GM21528 (cell line): ENCODE measurements around the gene KCTD10.

Experiments
- ATAC-seq: cut with Tn5 transposase; IDR thresholded peaks from one replicate; pipeline ENCODE4 v1.9.1; 2021; ENCODE audit warnings: mild to moderate bottlenecking, moderate library complexity; ENCODE audit not compliant: unreplicated experiment, low FRiP score

Gene KCTD10, protein sequence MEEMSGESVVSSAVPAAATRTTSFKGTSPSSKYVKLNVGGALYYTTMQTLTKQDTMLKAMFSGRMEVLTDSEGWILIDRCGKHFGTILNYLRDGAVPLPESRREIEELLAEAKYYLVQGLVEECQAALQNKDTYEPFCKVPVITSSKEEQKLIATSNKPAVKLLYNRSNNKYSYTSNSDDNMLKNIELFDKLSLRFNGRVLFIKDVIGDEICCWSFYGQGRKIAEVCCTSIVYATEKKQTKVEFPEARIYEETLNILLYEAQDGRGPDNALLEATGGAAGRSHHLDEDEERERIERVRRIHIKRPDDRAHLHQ

DNA sequence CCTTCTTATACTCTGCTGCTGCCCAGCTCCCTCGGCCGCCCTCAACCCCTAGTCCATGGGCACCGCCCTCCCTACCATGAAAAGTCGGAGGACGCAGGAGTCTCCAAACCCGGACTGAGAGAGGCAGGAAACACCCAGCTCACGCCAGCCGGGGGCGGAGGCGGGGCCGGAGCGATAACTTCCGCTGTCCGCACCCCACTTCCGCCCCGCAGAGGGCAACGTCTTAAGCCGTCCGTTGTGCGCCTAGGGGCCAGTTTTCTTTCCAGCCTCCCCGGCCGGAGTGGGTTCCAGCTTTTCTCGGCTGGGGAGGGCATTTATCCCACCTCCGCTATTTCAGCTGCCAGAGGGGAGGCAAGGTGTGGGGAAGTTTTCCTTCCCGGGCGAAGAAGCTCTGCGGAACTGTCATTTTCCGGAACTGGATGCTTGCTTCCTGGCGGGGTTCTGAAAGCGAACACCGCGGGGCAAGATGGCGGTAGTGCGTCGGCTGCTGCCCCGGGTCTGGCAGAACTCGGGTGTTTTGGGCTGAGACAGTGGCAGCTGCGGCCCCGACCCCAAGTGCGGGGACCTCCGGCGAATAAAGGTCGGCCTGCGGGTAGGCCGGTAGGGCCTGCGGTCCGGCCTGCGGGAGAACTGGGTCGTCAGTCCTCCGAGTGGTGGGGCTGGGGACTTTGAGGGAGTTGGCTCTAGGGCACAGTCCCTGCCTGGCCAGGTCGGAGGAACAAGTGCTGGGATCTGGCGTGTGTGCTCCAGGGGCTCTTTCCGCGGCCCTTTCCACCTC is at the start of gene KCTD10, which contains the start of gene UBE3B:
TSS of gene KCTD10 (minus strand) at position 116 of the 778 bp plus-strand sequence. CDS start at position 78, 38 bp downstream.
TSS of gene UBE3B (plus strand) at position 450 of the 778 bp plus-strand sequence. CDS start 5,918 bp downstream, outside the sequence.
- ATAC-seq = peak; percentile 90

DNA sequence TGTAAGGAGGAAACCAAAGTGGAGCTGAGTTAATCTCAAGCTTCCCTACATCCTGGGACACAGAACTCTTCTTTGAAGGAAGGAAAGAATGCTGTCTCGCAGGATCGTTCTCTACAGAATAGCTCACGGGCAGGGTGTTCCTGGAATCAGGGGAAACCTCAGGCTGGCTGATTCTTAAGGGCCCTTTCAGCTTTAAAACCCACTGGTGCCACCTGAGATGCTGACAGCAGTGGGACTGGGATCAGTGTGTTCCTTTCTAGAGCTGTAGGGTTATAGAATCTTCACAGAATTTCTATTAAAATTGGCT is 48.1 kb upstream of the KCTD10 start:
- ATAC-seq = no peak

DNA sequence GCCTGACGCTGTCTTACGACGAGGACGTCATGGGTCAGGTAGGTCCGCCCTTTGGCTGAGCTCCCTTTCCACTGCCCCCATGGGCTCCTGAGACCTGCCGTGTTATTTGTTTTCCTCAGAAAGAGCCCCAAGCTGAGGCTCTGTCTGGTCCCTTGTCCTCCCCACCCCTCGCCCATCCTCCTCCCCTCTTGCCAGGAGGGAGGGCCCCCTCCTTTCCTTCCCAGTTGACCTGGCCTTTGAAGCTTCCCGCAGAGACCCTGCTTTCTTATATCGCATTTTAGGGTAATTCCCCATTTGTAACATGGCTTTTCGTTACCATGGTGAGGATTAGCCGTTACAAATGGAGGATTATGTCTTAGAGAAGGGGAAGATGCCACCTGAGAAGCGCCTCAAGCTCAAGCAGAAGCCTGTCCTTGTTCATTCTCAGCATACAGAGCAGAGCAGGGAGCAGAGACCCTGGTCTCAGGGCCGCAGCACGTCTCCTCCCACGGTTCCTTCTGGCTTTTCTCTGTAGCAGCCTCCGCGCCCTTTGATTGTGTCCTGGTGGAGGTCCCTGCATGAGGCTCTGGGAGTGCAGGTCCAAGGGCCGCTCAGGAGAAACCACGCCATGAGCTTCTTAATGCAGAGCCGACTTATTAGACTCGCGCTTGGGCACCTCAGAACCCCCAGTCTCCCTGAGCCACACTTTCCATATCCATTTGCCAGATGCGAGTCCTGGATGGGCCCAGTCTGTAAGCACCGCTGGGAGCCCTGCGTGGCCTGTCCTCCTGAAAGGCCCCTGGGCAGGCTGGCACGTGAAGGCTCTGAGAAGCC is 47.6 kb upstream of the KCTD10 start:
- no peak for ATAC-seq

DNA sequence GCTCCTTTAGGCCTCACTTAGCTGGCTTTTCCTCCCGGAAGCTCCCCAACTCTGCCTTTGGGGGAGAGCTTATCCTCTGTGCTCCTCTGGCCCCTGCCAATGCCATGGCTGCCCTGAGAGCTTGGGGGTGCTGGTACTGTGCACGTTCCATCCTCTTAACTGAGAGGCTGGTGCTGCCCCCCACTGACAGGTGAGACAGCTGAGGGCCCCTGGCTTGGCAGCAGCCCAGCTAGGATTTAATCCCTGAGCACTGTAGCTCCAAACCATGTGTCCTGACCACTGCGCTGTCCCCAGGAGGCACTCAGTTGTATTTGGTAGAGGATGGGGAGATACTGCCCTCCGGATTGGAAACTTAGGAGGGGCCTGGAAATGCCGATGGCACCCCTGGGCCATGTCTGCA is 46.4 kb upstream of the KCTD10 start:
- ATAC-seq = no peak

DNA sequence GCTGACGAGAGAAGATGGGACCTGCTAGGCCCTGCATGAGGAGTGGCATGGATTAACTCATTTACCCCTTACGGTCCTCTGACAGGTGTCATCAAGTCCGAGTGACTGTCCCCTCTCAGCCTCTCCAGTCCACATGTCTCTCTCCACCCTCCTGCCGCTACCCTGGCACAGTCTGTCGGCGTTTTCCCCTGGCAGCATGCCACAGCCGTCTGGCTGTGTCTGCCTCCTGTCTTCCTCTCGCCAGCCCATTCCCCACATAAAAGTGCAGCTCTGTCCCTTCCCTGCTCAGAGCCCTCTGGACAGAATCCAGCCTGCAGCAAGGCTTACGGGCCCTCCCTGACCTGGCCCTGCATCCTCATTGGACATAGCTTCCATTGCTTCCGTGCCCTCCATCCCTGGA is 46.0 kb upstream of the KCTD10 start:
- ATAC-seq = no peak

DNA sequence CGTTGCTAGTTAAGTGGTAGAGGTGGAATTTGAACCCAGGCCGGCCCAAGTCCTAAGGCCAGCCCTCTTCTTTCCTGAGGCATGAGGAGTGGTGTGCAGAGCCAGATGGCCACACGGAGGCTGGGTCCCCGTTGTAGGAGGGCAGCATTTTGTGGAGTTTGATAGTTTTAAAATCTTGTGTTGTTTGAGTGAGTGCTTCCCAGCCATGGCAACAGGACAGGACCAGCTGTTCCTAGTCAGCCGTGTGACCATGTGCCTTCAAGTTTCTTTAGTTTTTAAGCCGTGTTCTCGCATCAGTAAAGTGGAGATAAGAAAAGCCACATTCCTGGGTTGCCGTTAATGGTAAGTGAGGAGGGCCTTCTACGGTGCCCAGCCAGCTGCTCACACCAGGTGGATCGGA is 44.7 kb upstream of the KCTD10 start:
- ATAC-seq = no peak

DNA sequence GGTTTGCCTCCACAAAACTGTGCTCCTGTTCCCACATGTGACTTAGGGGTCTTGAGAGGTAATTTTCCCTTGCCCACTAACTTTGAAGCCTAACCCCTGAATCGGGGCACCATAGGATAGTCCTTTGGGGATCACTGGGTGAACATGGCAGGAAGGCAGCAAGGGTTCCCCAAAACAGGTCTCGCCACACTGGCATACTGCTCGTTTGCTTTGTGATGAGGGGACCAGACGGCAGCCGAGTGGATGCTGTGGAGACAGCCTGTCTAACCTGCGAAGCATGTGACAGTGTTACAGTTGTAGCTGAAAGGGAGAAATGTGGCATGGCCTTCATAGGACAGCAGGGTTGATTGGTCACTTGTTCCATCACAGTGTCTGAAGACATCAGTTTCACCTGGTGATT is 42.7 kb upstream of the KCTD10 start:
- ATAC-seq = no peak

DNA sequence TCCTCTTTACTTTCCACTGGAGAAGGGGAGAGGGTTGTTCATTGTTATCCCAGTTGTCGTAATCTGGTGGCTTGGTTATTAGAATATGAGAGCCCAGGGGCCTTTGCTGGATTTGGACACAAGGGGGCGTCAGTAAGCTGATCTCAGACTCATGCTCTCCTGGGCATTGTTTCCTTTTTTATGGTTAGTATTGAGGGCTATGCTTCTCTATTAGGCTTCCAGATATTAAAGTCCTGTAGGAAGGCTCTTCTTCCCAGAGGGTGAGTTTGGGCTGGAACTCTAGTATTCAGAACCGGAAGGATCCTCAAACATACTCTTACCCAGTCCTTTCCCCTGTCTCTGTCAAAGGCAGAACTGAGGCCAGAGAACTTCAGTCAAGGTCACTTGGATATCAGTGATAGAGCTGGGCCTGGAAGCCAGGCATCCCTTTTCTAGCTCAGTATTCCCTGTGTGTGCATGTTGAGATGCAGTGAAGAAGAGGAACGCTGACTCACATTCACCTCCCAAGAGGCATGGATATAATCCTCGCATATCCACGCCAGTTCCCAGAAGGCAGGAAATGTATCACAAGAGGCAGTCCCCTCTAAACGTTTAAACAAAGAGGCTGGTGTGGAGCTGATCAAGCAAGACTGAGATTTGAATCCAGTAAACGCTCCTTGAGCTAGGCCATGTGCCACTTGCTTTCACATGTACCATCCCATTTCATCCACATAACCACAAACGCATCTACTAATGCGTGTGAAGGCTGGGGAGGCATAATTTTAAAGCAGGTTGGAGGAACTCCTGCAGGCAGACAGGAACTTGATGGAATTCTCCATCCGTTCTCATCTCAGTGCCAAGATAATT is 41.9 kb upstream of the KCTD10 start:
- no peak for ATAC-seq

DNA sequence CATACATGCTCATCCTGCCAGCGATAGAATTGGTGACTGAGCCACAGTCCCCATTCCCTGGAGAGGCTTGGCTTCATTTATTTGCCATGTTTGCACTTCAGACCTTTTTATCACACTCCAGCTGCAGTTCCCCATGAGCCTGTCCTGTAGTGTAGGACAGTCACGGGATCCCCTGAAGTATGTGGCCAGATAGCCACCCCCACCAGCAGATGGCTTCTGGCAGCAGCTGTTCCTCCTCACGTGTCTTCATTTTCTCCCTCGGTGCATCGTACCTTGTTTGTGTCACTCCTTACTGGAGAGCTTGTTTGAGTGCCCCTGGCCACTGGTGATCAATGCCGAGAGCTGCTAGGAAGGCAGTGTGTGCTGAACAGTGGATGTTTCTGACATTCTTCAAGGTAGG is 40.5 kb upstream of the KCTD10 start:
- ATAC-seq = no peak

DNA sequence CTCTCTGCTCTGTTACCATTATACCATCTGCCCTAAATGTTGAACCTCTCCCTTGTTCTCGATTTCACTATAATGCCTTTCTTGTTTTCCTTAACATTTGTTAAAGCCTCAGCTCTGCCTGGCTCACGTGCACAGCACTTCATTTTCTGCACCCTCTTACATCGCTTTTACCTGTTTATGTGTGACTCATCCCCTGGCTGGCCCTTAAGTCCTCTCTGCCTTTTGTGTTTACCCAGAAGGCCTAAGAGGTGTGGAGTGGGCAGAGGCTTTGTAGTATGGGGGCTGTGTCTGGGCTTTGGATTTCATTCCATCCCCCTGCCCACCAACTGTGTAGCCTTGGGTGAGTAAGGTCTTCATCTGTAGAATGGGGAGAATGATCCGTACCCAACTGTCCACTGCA is 36.9 kb upstream of the KCTD10 start:
- no peak for ATAC-seq

DNA sequence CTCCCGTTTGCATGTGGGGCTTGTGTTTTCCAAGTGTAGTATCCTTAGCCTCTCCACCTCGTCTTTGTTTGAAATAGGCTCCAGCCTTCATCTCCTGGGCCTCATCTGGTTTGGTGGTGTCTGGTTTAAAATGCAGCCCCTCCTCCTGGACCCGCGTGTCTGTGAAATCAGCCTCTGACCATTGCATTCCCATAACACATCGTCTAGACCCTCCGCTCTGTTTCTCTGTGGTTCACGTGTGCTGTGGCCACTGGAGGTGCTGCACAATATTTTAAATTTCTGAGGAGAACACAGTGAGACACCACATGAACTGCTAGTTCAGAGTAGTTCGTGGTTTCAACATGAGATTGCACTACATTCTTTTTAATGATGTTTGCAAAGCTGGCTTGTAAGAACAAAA is 36.0 kb upstream of the KCTD10 start:
- ATAC-seq = no peak

DNA sequence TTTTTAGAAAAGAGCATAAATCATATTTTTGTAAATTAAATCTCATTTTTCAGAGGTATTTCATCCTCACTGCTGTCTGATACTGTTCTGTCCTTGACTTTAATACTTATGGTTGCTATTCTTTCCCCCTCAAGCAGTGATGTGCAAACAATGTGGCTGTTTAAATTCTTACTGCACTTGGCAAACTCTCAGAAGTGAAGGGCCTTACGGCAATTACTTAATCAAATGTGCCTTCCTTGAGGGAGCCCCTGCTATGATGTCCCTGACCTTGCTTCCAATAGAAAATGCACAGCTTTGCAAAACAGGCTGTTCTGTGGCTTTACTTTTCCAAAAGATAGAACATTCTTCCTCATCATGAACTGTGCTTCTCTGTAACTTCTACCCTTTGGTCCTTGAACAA is 35.5 kb upstream of the KCTD10 start:
- no peak for ATAC-seq

DNA sequence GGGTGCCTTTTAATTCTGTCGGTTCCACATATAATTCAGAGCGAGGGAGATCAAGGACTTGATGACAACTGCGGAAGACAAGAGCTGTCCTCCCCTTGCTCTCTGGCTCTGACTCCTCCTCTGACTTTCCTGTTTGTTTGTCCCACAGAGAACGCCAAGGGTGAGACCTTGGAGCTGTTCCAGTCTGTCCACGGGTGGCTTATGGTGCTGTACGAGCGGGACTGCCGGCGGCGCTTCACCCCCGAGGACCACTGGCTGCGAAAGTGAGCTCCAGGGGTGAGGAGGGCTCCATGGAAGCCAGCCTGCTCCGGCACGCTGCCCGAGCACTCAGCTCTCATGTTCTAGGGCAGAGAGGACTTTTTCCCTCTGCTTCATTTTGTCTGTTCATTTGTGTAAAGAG is 33.1 kb upstream of the KCTD10 start:
- ATAC-seq = no peak

DNA sequence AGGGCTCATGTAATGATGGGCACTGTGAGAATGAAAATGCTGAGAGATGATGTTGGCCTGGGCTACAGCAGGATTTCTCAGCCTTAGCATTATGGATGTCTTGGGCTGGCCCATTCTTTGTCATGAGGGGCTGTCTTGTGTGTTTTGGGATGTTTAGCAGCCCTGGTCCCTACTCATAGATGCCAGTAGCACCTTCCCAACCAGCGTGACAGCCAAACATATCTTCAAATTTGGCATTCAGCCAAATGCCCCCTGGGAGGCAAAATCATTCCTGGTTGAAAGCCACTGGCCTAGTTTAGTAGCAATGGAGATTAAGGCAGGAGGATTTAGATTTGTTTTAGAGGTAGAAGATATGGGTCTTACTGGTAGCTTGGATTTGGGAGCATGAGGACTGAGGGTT is 27.0 kb upstream of the KCTD10 start:
- ATAC-seq = no peak

DNA sequence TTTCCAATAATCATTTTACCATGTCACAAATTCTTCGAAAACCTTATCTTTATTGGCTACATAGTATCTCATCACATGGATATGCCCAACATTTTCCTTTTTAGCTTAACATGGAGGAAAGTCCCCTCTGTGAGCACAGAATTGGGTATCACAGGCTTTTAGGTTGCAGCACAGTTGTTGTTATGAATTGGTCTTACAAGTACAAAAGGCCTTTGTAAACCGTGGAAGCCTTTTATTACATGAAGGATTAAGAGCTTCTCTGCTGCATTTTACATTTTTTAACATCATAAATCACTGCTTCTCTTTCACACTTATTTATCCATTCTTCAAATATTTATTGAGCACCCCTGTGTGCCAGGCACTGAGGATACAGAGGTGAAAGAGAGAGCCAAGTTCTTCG is 26.5 kb upstream of the KCTD10 start:
- no peak for ATAC-seq

DNA sequence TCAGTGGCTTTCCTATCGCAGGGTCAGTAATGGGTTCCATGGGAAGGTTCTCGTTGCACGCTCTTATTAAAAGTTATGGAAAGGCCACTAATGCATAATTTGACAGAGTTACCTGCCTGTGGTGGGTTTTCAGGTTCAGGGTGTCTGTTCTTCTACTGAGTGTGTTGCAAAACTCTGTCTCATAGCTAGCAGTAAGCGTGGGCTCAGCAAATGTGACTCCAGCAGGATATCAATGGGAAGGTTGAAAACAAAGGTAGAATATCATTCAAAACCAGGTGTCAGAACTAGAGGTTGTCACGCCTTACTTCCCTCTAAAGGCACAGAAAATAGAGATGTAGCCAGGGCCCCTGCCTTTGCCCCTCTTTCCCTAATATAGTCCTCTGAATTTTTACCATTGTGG is 25.2 kb upstream of the KCTD10 start:
- ATAC-seq = no peak

DNA sequence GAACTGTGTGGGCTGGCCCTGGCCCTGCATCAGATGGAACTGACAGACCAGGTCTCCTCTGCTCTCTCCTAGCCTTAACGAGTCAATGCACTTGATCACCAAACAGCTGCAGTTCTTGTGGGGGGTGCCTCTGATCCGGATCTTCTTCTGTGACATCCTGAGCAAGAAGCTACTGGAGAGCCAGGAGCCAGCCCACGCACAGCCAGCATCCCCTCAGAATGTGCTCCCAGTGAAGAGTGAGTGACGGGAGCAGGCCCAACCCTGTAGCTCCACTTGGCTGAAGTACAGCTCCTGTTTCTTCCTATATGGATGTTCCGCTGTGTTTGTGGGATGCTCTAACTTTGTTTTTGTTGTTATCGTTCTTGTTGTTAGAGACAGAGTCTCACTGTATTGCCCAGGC is 24.2 kb upstream of the KCTD10 start:
- no peak for ATAC-seq

DNA sequence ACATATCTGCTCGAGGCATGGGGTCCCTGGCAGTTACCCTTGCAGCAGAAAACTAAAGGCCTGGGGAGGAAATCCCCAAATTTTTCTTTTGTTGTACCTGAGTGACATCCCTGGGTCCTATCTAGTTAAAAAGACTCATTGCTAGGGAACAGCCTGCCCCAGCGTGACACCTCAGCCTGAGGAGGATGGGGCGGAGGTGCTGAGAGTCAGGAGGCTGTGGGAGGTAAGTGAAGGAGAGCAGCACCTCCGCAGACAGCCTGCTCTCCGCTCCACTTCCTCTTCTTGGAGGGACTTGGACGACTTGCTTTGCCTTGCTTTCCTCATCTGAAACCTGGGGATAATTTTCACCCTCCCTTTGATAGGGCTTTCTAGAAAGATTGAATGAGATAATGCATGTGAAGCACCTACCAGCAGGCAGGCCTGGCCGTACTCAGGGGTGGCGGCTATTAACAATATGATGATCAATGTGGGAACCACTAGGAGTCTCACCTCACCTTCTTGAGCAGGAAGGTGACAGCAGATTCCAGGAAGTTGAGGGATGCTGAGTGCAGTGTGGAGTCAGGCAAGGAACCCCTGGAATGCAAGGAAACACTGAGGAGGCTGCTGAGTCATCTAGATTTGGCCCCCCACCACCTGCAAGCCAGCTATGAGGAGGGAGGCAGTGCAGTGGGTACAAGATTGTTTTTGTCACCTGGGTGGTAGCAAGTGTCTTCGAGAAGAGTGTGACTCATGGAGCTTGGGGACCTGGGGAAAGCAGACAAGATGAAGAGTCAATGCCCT is 23.5 kb upstream of the KCTD10 start:
- ATAC-seq = no peak

DNA sequence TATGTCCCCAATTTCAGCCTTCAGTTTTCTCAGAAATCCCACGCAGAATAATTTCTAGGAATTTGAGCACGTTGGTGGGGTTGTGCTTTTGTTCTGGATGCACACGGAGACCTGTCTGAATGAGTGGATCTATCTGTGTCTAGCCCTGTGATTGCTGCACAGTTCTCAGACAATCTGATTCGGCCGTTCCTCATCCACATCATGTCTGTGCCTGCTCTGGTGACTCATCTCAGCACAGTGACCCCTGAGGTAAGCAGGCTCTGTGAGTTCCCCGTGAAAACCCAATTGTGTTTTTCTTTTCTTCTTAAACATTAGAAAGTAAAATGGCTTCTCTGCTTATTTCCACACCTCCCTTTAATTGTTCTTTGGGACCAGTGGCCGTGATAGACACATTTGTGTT is 20.6 kb upstream of the KCTD10 start:
- no peak for ATAC-seq

DNA sequence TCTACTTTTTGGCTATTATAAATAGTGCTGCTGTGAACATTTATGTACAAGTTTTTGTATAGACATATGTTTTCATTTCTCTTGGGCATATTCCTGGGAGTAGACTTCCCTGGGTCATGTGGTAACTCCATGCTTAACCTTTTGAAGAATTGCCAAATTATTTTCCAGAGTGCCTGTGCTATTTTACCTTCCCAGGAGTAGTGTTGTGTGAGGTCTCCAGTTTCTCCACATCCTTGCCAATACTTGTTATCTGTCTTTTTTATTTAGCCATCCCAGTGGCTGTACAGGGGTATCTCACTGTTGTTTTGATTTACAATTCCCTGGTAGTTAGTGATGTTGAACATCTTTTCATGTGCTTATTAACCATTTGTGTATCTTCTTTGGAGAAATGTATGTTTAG is 19.2 kb upstream of the KCTD10 start:
- no peak for ATAC-seq
